ENCODE data around the gene GOLM1.

Gene GOLM1

GRCh38 chr9:86045654-86046053, 53.7 kb downstream of the GOLM1 start:
- no peak for DNase-seq (ENCODE audit: low read depth)

GRCh38 chr9:86043999-86044398, 55.4 kb downstream of the GOLM1 start:
- DNase-seq (ENCODE audit: low read depth), result no peak

- no peak for DNase-seq (ENCODE audit: low read depth)
Observed at GRCh38 chr9:86043586-86043985, 55.8 kb downstream of the GOLM1 start.

- no peak for DNase-seq (ENCODE audit: low read depth)
Observed at GRCh38 chr9:86042199-86042978, 57.0 kb downstream of the GOLM1 start.

- peak; percentile 17 for DNase-seq (ENCODE audit: low read depth)
Observed at GRCh38 chr9:86041311-86041741, 58.0 kb downstream of the GOLM1 start.

GRCh38 chr9:86040861-86041155, 58.5 kb downstream of the GOLM1 start:
- DNase-seq (ENCODE audit: low read depth), result no peak

- DNase-seq (ENCODE audit: low read depth), result no peak
Observed at GRCh38 chr9:86039991-86040860, 59.1 kb downstream of the GOLM1 start.

- no peak for DNase-seq (ENCODE audit: low read depth)
Observed at GRCh38 chr9:86036555-86036954, 62.8 kb downstream of the GOLM1 start.

GRCh38 chr9:86035827-86036440, 63.4 kb downstream of the GOLM1 start:
- DNase-seq (ENCODE audit: low read depth), result no peak

- no peak for DNase-seq (ENCODE audit: low read depth)
Observed at GRCh38 chr9:86034863-86035734, 64.3 kb downstream of the GOLM1 start.

GRCh38 chr9:86027767-86028166, 71.6 kb downstream of the GOLM1 start:
- no peak for DNase-seq (ENCODE audit: low read depth)

GRCh38 chr9:86022687-86023266, 76.6 kb downstream of the GOLM1 start:
- DNase-seq (ENCODE audit: low read depth), result no peak

- no peak for DNase-seq (ENCODE audit: low read depth)
Observed at GRCh38 chr9:86021166-86021565, 78.2 kb downstream of the GOLM1 start.

- no peak for DNase-seq (ENCODE audit: low read depth)
Observed at GRCh38 chr9:86020731-86021130, 78.6 kb downstream of the GOLM1 start.

- no peak for DNase-seq (ENCODE audit: low read depth)
Observed at GRCh38 chr9:86009133-86009532, 90.2 kb downstream of the GOLM1 start.

GRCh38 chr9:86005253-86005775, 94.0 kb downstream of the GOLM1 start:
- no peak for DNase-seq (ENCODE audit: low read depth)

- DNase-seq (ENCODE audit: low read depth), result no peak
Observed at GRCh38 chr9:85995599-85995998, 103.8 kb downstream of the GOLM1 start.

- DNase-seq (ENCODE audit: low read depth), result no peak
Observed at GRCh38 chr9:85995097-85995496, 104.3 kb downstream of the GOLM1 start.

GRCh38 chr9:85994191-85994590, 105.2 kb downstream of the GOLM1 start:
- no peak for DNase-seq (ENCODE audit: low read depth)

GRCh38 chr9:85987236-85987635, 112.1 kb downstream of the GOLM1 start:
- DNase-seq (ENCODE audit: low read depth), result no peak

GRCh38 chr9:85984457-85984856, 114.9 kb downstream of the GOLM1 start:
- no peak for DNase-seq (ENCODE audit: low read depth)
